Choroid plexus epithelial cell (primary cell): ENCODE results near the gene NEURL1B.

Experiments used
- DNase-seq: peaks from one replicate; pipeline ENCODE4 v3.0.0-alpha.2; 2010; ENCODE audit warnings: low read depth
- H3K4me3 ChIP-seq: 2 replicates; pipeline ENCODE4 v1.5.1; 2011; ENCODE audit warnings: low read depth, mild to moderate bottlenecking, control low read depth, low read length, moderate library complexity
- TF ChIP-seq, protein P1 (sequence below): conservative IDR thresholded peaks from 2 replicates; pipeline ENCODE4 v1.5.1; 2011; ENCODE audit warnings: low read depth, mild to moderate bottlenecking, control low read depth, inconsistent platforms, low read length, moderate library complexity

The NEURL1B gene

DNA sequence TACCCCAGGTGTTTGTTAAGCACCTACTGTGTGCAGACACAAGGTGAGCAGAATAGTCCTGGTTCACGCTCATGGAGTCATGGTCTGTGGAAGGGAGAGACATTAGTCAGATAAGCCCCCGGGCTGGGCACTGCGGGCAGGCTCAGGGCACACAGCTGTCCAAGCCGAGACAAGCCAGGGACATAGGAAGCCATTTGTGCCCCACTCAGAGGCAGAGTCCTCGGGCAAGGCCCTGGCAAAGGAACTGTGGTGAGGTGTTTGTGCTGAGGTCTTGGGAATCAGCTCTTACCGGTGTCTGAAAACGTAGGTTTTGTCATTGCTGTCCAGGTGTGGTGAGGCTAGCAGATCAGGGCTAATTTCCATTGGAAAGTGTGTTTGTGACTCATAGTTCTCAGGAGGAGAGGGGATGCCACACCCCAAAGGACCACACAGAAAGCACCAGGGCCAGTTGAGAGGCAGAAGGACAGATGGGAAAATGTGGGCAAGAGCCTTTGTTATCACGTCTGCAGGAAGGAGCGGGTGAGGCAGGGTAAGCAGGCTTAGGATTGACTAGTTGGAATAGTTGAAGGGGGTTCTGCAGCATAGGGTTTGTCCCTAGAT, 46.1 kb upstream of the NEURL1B start:
- H3K4me3 ChIP-seq, result no peak overlapping the region
- no peak for DNase-seq
- TF ChIP-seq, protein P1, sequence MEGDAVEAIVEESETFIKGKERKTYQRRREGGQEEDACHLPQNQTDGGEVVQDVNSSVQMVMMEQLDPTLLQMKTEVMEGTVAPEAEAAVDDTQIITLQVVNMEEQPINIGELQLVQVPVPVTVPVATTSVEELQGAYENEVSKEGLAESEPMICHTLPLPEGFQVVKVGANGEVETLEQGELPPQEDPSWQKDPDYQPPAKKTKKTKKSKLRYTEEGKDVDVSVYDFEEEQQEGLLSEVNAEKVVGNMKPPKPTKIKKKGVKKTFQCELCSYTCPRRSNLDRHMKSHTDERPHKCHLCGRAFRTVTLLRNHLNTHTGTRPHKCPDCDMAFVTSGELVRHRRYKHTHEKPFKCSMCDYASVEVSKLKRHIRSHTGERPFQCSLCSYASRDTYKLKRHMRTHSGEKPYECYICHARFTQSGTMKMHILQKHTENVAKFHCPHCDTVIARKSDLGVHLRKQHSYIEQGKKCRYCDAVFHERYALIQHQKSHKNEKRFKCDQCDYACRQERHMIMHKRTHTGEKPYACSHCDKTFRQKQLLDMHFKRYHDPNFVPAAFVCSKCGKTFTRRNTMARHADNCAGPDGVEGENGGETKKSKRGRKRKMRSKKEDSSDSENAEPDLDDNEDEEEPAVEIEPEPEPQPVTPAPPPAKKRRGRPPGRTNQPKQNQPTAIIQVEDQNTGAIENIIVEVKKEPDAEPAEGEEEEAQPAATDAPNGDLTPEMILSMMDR, result no peak

DNA sequence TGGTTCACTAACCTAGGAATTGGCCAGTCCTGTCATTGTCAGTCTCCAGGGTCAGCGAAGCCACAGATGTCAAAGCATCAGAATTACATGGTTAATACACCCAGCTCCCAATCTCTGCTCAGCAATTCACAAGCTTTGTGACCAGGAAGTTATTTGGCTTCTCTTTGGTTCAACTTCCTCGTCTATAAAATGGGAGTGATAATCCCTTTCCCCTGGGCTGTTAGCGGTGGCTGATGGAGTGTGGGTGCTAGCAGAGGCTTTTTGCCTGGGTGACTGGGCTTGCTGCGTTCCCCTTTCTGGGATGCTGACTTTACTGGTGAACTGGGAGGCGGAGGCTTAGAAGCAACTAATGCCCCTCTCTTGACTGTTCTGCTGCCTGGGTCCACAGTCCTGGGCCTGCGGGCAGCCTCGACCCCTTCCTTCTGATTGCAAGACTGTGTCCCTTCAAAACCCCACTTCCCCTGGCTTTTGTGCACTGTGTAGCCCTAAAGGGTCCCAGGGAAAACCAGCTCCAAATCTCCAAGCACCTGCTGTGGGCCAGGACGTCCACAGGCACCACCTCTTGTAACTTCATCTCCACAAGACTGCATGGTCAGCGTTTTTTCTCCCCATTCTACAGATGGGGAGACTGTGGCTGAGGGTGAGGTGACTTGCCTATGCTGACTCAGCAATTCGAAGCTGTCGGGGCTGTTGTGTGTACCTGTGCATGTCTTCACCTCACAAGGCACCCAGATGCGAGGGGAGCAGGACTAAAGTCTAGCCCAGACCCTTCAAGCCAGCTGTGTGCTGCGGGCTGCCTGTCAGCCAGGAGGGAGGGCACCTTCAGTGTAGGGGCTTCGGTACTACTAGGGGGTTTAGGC, 45.2 kb upstream of the NEURL1B start:
- no peak for DNase-seq
- TF ChIP-seq, protein P1, result no peak
- H3K4me3 ChIP-seq, result no peak overlapping the region

DNA sequence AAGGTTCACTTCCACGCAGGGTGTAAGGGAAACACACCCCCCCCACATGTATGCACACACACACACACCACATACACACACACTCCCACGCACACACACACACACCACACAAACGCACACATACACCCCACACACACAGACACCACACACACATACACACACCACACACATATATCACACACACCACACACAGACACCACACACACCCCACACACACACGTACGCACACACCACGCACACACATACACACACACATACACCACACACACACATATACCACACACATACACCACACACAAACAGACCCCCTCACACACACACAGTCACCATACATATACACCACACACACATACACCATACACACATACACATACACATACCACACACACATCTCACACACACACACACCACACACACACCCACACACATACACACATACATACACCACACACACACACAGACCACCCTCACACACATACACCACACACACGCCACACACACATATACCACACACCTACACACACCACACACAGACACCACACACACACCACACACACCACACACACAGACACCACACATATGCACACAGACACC, 44.3 kb upstream of the NEURL1B start:
- DNase-seq, result no peak
- TF ChIP-seq, protein P1, result no peak
- H3K4me3 ChIP-seq, result no peak overlapping the region

DNA sequence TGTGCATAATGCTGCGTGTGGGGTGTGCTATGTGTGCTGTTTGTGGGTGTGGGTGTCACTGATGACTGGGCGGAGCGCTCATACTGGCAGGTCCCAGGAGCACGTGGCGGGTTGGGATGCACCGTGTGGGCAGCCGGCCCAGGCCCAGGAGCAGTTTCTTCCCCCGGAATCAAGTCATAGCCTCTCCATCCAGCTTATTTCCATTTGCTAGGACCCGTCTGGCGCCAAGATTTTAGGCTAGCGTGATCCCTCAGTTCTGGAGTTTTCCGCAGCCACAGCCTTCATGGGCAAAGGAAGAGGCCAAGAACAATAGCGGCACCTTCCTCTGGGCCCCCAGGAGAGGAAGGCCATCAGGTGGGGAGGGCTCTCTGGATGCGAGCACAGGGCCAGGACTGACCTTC, 43.3 kb upstream of the NEURL1B start:
- H3K4me3 ChIP-seq, result no peak overlapping the region
- TF ChIP-seq, protein P1, result no peak
- DNase-seq, result no peak

DNA sequence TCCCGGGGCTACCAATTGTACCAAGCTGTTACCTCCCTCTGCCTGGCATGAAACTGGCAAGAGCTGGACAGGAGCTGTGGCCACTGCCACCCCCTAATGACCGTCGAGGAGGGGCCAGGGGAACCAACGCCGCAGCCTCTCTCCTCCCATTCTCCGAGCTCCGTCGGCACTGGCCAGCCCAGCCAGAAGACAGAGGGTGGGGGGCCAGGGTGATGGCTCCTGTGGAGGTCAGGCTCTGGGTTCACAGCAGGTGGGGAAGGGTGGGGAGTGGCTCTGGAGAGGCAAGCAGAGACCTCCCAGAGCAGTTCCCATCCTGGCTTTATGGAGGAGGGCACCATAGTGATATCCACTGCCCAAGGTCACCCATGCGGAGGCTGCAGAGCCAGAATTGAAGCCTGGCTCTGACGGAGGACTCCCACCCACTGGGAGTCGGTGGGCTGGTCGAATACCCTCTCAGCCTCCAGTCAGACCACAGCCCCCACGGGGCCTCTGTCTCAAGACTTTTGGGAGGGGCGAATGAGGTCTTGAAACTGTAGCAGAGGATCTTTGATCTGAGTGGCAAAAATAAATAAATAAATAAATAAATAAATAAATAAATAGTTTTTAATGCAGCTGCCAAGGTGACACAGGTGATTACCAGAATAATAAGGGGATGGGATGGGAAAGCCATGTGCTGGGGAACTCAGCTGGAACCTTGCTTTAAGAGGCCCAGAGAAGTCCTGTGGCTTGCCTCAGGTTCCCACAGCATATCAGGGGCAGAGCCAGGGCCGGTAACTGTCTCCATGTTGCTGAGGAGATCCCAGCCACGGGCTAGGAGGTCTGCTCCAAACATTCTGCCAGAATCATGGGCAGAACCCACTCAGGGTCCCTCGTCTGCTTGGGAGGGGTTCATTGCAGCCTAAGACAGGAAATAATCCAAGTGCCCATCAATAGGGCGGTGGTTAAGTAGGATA, 42.5 kb upstream of the NEURL1B start:
- TF ChIP-seq, protein P1, result no peak
- no peak for DNase-seq
- H3K4me3 ChIP-seq, result no peak overlapping the region

GRCh38 chr5:172599204-172599567, 41.9 kb upstream of the NEURL1B start:
- DNase-seq, result no peak
- no peak overlapping the region for H3K4me3 ChIP-seq
- TF ChIP-seq, protein P1, result no peak
